ENCODE measurements around the gene SERPINA3.

- TF ChIP-seq, protein P1, sequence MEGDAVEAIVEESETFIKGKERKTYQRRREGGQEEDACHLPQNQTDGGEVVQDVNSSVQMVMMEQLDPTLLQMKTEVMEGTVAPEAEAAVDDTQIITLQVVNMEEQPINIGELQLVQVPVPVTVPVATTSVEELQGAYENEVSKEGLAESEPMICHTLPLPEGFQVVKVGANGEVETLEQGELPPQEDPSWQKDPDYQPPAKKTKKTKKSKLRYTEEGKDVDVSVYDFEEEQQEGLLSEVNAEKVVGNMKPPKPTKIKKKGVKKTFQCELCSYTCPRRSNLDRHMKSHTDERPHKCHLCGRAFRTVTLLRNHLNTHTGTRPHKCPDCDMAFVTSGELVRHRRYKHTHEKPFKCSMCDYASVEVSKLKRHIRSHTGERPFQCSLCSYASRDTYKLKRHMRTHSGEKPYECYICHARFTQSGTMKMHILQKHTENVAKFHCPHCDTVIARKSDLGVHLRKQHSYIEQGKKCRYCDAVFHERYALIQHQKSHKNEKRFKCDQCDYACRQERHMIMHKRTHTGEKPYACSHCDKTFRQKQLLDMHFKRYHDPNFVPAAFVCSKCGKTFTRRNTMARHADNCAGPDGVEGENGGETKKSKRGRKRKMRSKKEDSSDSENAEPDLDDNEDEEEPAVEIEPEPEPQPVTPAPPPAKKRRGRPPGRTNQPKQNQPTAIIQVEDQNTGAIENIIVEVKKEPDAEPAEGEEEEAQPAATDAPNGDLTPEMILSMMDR (IDR thresholded peaks at IDR 0.05), result no peak
- TF ChIP-seq POLR2A (IDR thresholded peaks at IDR 0.05; ENCODE audit: low read depth) (no peak), POLR2AphosphoS5 (IDR thresholded peaks at IDR 0.05) (no peak)
Measured at GRCh38 chr14:94570440-94570839, 41.8 kb upstream of the SERPINA3 start.
